Erythroblast (primary cell): ENCODE results near the gene SPCS2.

Experiments used
- DNase-seq, 2 experiments: peaks; one replicate each; lab custom pipeline; 2025; lab: John Stamatoyannopoulos, UW
- GATA1 ChIP-seq: IDR thresholded peaks from 2 replicates; pipeline ENCODE4 v1.6.1; 2011; ENCODE audit warnings: low read depth, mild to moderate bottlenecking, control low read depth, low read length, moderate library complexity
- POLR2A ChIP-seq: IDR thresholded peaks from 2 replicates; pipeline ENCODE4 v1.6.1; 2011; ENCODE audit warnings: mild to moderate bottlenecking, low read length

The SPCS2 gene

GRCh38 chr11:74935285-74935684, 13.8 kb upstream of the SPCS2 start:
- TF ChIP-seq GATA1 (no peak), POLR2A (no peak)
- DNase-seq = no peak

DNA sequence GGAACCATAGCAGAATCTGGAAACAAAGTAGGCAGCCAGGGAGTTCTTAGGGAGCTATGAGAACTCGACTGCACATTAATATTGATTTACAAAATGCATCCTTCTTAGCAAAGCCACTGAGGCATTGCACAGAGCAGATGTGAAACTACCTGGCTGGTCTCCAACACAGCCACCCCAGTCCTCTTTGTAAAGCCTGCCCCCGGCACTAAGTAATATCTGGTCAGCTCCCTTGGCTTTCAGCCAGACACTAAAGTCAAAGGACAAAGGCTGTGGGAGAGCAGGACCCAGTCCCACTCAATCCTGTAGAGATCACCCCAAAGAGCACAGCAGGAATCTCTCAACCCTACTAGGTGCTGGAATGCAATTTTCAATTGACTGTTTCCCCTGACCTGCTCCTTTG, 13.0 kb upstream of the SPCS2 start:
- no peak for DNase-seq
- TF ChIP-seq GATA1 = no peak
- no peak for TF ChIP-seq POLR2A

GRCh38 chr11:74936976-74937375, 12.1 kb upstream of the SPCS2 start:
- peak in 1 of 2 experiments; percentile 12 for DNase-seq
- TF ChIP-seq POLR2A (no peak), GATA1 (no peak)

DNA sequence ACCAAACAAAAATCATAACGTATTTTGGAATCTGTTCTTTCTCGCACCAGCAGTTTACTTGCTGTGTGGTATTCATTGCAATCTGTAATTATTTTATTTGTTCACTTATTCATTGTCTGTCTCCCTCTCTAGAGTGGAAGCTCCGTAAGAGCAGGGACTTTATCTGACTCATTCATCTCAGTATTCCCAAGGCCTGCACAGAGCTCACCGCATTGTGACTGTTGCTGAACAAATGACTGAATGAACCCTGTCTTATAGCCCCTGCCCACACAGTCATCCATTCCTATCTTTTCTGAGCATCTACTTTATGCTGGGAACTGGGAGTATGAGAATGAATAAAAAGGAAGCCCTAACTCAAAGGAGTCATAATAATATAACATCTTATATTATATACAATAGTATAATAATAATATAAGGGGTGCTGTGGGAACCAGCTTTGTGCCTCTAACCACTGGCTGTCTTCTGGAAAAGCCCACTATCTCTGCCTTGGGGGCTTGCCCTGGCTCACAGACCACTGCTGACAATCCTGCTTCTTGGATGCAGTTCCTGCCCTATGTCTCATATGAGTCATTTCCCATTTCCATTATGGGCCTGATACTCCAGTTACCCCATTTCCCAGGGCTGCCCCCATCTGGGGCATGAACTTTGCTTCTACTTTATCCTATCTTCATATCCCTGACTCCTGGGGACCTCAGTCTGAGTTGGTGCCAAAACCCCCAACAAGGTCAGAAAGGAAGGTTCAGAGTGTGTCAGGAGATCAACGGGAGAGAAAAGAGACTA, 11.2 kb upstream of the SPCS2 start:
- DNase-seq = no peak
- TF ChIP-seq GATA1 (no peak), POLR2A (no peak)

GRCh38 chr11:74941492-74941891, 7.6 kb upstream of the SPCS2 start:
- no peak for TF ChIP-seq POLR2A
- TF ChIP-seq GATA1 = no peak

DNA sequence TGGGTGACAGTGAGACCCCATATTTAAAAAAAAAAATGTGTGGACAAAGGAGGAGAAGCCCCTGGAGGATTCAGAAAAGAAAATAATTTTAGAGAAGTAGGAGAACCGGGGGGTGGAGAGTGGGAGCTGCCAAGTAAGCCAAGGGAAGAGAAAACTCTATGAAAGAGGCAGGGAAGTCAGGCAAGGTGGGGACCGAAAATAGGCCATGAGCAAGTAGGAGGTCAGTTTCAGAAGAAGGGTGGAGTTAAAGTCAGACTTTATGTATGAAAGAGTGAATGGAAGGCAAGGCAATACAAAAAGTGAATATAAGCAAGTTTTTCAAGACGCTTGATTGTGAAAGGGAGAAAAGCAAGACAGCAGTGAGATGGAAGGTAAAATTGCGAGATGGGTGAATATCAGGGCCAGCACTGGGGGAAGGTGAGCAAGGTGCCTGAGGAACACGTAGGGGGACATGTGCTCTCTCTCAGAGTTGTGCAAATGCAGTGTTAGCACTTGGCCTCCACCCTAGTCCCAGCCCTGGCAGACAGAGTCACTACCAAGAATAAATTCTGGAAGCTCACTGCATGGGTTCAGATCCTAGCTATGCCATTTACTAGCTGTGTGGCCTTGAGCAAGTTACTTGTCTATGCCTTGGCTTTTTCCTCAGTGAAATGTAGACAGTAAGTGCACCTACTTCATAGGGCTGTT, 6.8 kb upstream of the SPCS2 start:
- no peak for DNase-seq
- TF ChIP-seq POLR2A (no peak), GATA1 (no peak)

More at GRCh38 chr11:74941492-74941891, 7.6 kb upstream of the SPCS2 start:
- DNase-seq = no peak

- DNase-seq = no peak
- TF ChIP-seq GATA1 (no peak), POLR2A (no peak)
Observed at GRCh38 chr11:74948546-74948897, 544 bp upstream of the SPCS2 start.

GRCh38 chr11:74949753-74950137, 679 bp downstream of the SPCS2 start:
- TF ChIP-seq POLR2A = no peak
- TF ChIP-seq GATA1 = no peak
- peak in 1 of 2 experiments; percentile 29 for DNase-seq

- no peak for TF ChIP-seq POLR2A
- no peak for TF ChIP-seq GATA1
- DNase-seq = no peak
Observed at GRCh38 chr11:74950374-74950969, 1.4 kb downstream of the SPCS2 start.

- no peak for DNase-seq
- TF ChIP-seq GATA1 (no peak), POLR2A (no peak)
Observed at GRCh38 chr11:74951226-74951625, 2.2 kb downstream of the SPCS2 start.

DNA sequence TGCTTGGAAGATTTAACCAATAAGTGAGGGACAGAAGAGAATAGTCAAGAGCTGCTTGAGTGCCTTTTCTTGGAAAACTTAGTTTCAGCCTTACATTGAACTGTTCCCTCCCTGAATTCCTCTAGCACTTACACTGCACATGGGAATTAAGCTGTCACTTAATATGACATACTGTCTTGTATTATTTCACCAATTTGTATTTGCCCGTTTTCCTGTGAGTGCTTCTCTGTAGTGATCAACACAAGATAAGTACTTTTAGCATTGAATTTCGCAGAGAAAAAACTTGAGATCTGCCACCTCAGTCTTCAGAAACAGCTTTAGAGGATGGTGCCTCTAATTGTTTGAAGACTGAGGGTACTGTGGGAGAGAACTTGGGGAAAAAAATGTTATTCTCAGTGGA, 3.7 kb downstream of the SPCS2 start:
- DNase-seq = no peak
- TF ChIP-seq GATA1 (no peak), POLR2A (no peak)

DNA sequence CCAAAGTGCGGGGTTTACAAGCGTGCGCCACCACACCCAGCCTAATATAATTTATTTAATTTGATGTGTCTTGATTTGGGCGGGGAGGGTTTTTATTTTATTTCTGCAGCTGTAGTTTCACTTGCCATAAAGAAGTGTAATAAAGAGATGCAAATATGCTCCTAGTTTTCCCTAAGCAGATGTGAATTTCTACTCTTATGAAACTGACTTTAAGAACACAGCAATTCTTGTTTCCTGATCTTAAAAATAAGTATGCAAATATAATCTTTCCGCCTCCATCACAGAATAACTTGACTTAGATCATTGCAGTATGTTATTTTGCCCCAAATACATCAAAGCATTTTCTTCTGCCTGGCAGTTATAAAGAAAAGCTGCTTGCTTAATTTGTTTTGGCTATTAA, 4.4 kb downstream of the SPCS2 start:
- DNase-seq = no peak
- TF ChIP-seq GATA1 = no peak
- no peak for TF ChIP-seq POLR2A

GRCh38 chr11:74954199-74954598, 5.1 kb downstream of the SPCS2 start:
- TF ChIP-seq GATA1 = no peak
- no peak for TF ChIP-seq POLR2A
- DNase-seq = no peak

- no peak for DNase-seq
- TF ChIP-seq GATA1 (no peak), POLR2A (no peak)
Observed at GRCh38 chr11:74956397-74957015, 7.4 kb downstream of the SPCS2 start.
